Panc1 (cell line): ENCODE measurements around the gene CALR. TPM values are rescaled to one million over a fixed set of nuclear protein-coding genes. Genes with fewer than 3 reads are reported as not detected.

Experiments
- ATAC-seq: fragments of 200-7000 bp; cut with Tn5 transposase; 2 replicates; pipeline ENCODE4 v1.9.1; 2020; ENCODE audit warnings: mild to moderate bottlenecking, moderate library complexity
- BruUV-seq: library from RNA; stranded (reverse); fragments of 400-500 nt; replicated peaks from 2 replicates; lab custom pipeline; 2021; lab: Mats Ljungman, UMichigan
- CTCF ChIA-PET: fragments of 300-600 bp; sonication (Branson Sonifier 250); formaldehyde crosslinking; loops from one replicate; lab custom pipeline; 2022; ENCODE audit warnings: antibody characterized with exemption; lab: Charles Lee
- POLR2A ChIA-PET: fragments of 300-600 bp; sonication (Branson Sonifier 250); formaldehyde crosslinking; loops from one replicate; lab custom pipeline; 2022; ENCODE audit warnings: antibody characterized with exemption; lab: Charles Lee
- DNase-seq: peaks from one replicate; pipeline ENCODE4 v3.0.0-alpha.2; 2010; ENCODE audit warnings: low read depth, low spot score
- H3K27ac ChIP-seq: 2 replicates; pipeline ENCODE4 v1.5.1; 2011; ENCODE audit warnings: mild to moderate bottlenecking, low read length, inconsistent platforms
- H3K27me3 ChIP-seq: fragments of 200-500 bp; sonication (Bioruptor generic); 2 replicates; pipeline ENCODE4 v1.6.0; 2014; ENCODE audit warnings: low read length, inconsistent platforms; ENCODE audit not compliant: control insufficient read depth, insufficient read depth
- H3K36me3 ChIP-seq: fragments of 200-500 bp; sonication (Bioruptor generic); 2 replicates; pipeline ENCODE4 v1.5.1; 2014; ENCODE audit warnings: inconsistent platforms, mild to moderate bottlenecking, low read length, moderate library complexity; ENCODE audit not compliant: control insufficient read depth, insufficient read depth
- H3K4me1 ChIP-seq: 2 replicates; pipeline ENCODE4 v1.5.1; 2011; ENCODE audit warnings: inconsistent platforms, mild to moderate bottlenecking, low read length, moderate library complexity; ENCODE audit not compliant: control insufficient read depth, insufficient read depth
- H3K4me3 ChIP-seq, 2 experiments: 2 replicates each; pipeline ENCODE4 v1.5.1; 2011 to 2012; ENCODE audit warnings: low read depth in 2 of 2, low read length in 2 of 2, mild to moderate bottlenecking in 2 of 2, inconsistent platforms in 1 of 2, moderate library complexity in 1 of 2
- H3K9me3 ChIP-seq: fragments of 200-500 bp; sonication (Bioruptor generic); 2 replicates; pipeline ENCODE4 v1.5.1; 2014; ENCODE audit warnings: low read depth, mild to moderate bottlenecking, inconsistent platforms, low read length, moderate library complexity; ENCODE audit not compliant: control insufficient read depth, insufficient read depth
- CTCF ChIP-seq: fragments of 450-650 bp; IDR thresholded peaks from 2 replicates; pipeline ENCODE4 v1.5.1; 2017; ENCODE audit warnings: mild to moderate bottlenecking
- POLR2AphosphoS5 ChIP-seq: IDR thresholded peaks from 2 replicates; pipeline ENCODE4 v1.6.1; 2012; ENCODE audit warnings: mild to moderate bottlenecking, low read depth, low read length, moderate library complexity
- SIN3A ChIP-seq: IDR thresholded peaks from 2 replicates; pipeline ENCODE4 v1.6.1; 2012; ENCODE audit warnings: low read depth, mild to moderate bottlenecking, low read length, moderate library complexity, borderline replicate concordance; ENCODE audit not compliant: insufficient read depth
- TCF7L2 ChIP-seq: IDR thresholded peaks from 2 replicates; pipeline ENCODE4 v1.6.1; 2011; ENCODE audit warnings: mild to moderate bottlenecking, low read depth, low read length, inconsistent platforms
- in situ Hi-C: cut with HindIII; loops from 2 replicates; pipeline ENCODE4 v1.10.0; 2016; ENCODE audit warnings: low sequenced_read_pairs, low pct_unique_long_range_greater_than_20kb
- intact Hi-C: fragments of 100-400 bp; cut with micrococcal nuclease; formaldehyde crosslinking; loops from one replicate; pipeline ENCODE4 v1.10.0; 2022; ENCODE audit not compliant: unreplicated experiment
- total RNA-seq: library from RNA; stranded (reverse); gene quantifications from one replicate; pipeline ENCODE4 v1.2.1, GENCODE V29; 2021; ENCODE audit not compliant: unreplicated experiment
- TF ChIP-seq, protein P1 (sequence below), 2 experiments: IDR thresholded peaks; 2 replicates each; pipeline ENCODE4 v1.6.1; 2011 to 2012; ENCODE audit warnings: low read depth in 2 of 2, control low read depth in 1 of 2, low read length in 1 of 2, mild to moderate bottlenecking in 1 of 2, moderate library complexity in 1 of 2; ENCODE audit not compliant: insufficient read depth in 1 of 2

The CALR gene
- total RNA-seq, 1 experiment from 2014 or later = 1,060 TPM

- ChIA-PET POLR2A (no interaction called here), CTCF (interaction anchor here (0.7 kb wide), 1 partner anchor 78 kb away, joined by 3 read pairs; no protein-coding TSS in a partner anchor)
- Histone ChIP-seq H3K36me3 (no peaks in the 10 kb centered on the region), H3K27ac (peak overlapping the region; percentile 69; the same call in 1 of the 2 replicates), H3K9me3 (no peaks in the 10 kb centered on the region), H3K4me1 (peaks cover 12% of the 10 kb centered on the region), H3K27me3 (no peaks in the 10 kb centered on the region), H3K4me3 (peak overlapping the region; percentile 36 to 51)
- ATAC-seq = peak; percentile 83
- intact Hi-C loops (loop anchor here (10.0 kb wide), 1 partner anchor 51 kb away; no protein-coding TSS in a partner anchor), in situ Hi-C loops (no loop called here)
- peak; percentile 12 for DNase-seq
- TF ChIP-seq TCF7L2 = no peak
- no peak for TF ChIP-seq SIN3A
- peak; percentile 93 for TF ChIP-seq CTCF
- BruUV-seq = no TSS peak
Observed at GRCh38 chr19:12983542-12984142, 45.2 kb downstream of the CALR start.

- intact Hi-C loops = loop anchor here (10.0 kb wide), 1 partner anchor 51 kb away; no protein-coding TSS in a partner anchor
- BruUV-seq = no TSS peak
- Histone ChIP-seq H3K4me3 (no peak overlapping the region), H3K27me3 (no peaks in the 10 kb centered on the region), H3K9me3 (no peaks in the 10 kb centered on the region), H3K36me3 (no peaks in the 10 kb centered on the region), H3K4me1 (peaks cover 12% of the 10 kb centered on the region), H3K27ac (peak overlapping the region; percentile 69; the same call in 1 of the 2 replicates)
- in situ Hi-C loops = no loop called here
- no peak for DNase-seq
- POLR2A ChIA-PET = no interaction called here
- CTCF ChIA-PET = interaction anchor here (0.7 kb wide), 1 partner anchor 77 kb away, joined by 3 read pairs; no protein-coding TSS in a partner anchor
- no peak for TF ChIP-seq POLR2AphosphoS5
- TF ChIP-seq TCF7L2 = no peak
- no peak for TF ChIP-seq CTCF
- TF ChIP-seq, protein P1, sequence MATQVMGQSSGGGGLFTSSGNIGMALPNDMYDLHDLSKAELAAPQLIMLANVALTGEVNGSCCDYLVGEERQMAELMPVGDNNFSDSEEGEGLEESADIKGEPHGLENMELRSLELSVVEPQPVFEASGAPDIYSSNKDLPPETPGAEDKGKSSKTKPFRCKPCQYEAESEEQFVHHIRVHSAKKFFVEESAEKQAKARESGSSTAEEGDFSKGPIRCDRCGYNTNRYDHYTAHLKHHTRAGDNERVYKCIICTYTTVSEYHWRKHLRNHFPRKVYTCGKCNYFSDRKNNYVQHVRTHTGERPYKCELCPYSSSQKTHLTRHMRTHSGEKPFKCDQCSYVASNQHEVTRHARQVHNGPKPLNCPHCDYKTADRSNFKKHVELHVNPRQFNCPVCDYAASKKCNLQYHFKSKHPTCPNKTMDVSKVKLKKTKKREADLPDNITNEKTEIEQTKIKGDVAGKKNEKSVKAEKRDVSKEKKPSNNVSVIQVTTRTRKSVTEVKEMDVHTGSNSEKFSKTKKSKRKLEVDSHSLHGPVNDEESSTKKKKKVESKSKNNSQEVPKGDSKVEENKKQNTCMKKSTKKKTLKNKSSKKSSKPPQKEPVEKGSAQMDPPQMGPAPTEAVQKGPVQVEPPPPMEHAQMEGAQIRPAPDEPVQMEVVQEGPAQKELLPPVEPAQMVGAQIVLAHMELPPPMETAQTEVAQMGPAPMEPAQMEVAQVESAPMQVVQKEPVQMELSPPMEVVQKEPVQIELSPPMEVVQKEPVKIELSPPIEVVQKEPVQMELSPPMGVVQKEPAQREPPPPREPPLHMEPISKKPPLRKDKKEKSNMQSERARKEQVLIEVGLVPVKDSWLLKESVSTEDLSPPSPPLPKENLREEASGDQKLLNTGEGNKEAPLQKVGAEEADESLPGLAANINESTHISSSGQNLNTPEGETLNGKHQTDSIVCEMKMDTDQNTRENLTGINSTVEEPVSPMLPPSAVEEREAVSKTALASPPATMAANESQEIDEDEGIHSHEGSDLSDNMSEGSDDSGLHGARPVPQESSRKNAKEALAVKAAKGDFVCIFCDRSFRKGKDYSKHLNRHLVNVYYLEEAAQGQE (IDR thresholded peaks at IDR 0.05; ENCODE audit: insufficient read depth in 1 of 2, low read depth in 2 of 2, low read length in 1 of 2) = no peak
- no peak for TF ChIP-seq SIN3A
- ATAC-seq = no peak
Observed at GRCh38 chr19:12984143-12984627, 45.8 kb downstream of the CALR start.
